SK-N-SH treated with all-trans-retinoic acid at 6 μM for 48 hours (cell line): Measurements from ENCODE around the gene UGT1A4.

Experiments
- ATAC-seq: fragments of 200-7000 bp; cut with Tn5 transposase; 3 replicates; pipeline ENCODE4 v1.9.1; 2020; ENCODE audit warnings: mild to moderate bottlenecking, moderate library complexity
- ARNTL ChIP-seq: fragments of 450-650 bp; formaldehyde crosslinking; IDR thresholded peaks from 2 replicates; pipeline ENCODE4 v1.5.0; 2020; ENCODE audit warnings: low read depth, mild to moderate bottlenecking, moderate library complexity, borderline replicate concordance
- BACH2 ChIP-seq: fragments of 250-450 bp; sonication (Bioruptor Pico); IDR thresholded peaks from 2 replicates; pipeline ENCODE4 v1.9.0; 2021; ENCODE audit warnings: mild to moderate bottlenecking, borderline replicate concordance
- CSDC2 ChIP-seq: fragments of 250-450 bp; sonication (Bioruptor Pico); IDR thresholded peaks from 2 replicates; pipeline ENCODE4 v1.5.0; 2020; ENCODE audit warnings: mild to moderate bottlenecking, moderate library complexity
- ESRRG ChIP-seq: fragments of 250-450 bp; sonication (Bioruptor Pico); IDR thresholded peaks from 2 replicates; pipeline ENCODE4 v1.6.1; 2021; ENCODE audit warnings: mild to moderate bottlenecking
- GLIS3 ChIP-seq: fragments of 250-450 bp; sonication (Bioruptor Pico); IDR thresholded peaks from 2 replicates; pipeline ENCODE4 v1.5.0; 2020; ENCODE audit warnings: mild to moderate bottlenecking, moderate library complexity
- ISL1 ChIP-seq: fragments of 250-450 bp; sonication (Bioruptor Pico); IDR thresholded peaks from 2 replicates; pipeline ENCODE4 v2.1.2; 2022; ENCODE audit warnings: mild to moderate bottlenecking, moderate library complexity
- OSR1 ChIP-seq: fragments of 250-450 bp; sonication (Bioruptor Pico); IDR thresholded peaks from 2 replicates; pipeline ENCODE4 v1.8.0; 2022; ENCODE audit warnings: moderate library complexity, mild to moderate bottlenecking, inconsistent platforms
- PPARA ChIP-seq: fragments of 250-450 bp; sonication (Bioruptor Pico); IDR thresholded peaks from 2 replicates; pipeline ENCODE4 v1.5.0; 2020; ENCODE audit warnings: mild to moderate bottlenecking, borderline replicate concordance
- RARB ChIP-seq: fragments of 250-450 bp; sonication (Bioruptor Pico); IDR thresholded peaks from 2 replicates; pipeline ENCODE4 v1.8.0; 2021; ENCODE audit warnings: mild to moderate bottlenecking, moderate library complexity
- SNAI2 ChIP-seq: fragments of 250-450 bp; sonication (Bioruptor Pico); IDR thresholded peaks from 2 replicates; pipeline ENCODE4 v1.5.0; 2020; ENCODE audit warnings: mild to moderate bottlenecking, moderate library complexity
- TOX ChIP-seq: fragments of 250-450 bp; sonication (Bioruptor Pico); IDR thresholded peaks from 2 replicates; pipeline ENCODE4 v1.8.0; 2021; ENCODE audit warnings: mild to moderate bottlenecking, moderate library complexity, borderline replicate concordance
- ZC3H10 ChIP-seq: fragments of 250-450 bp; sonication (Bioruptor Pico); IDR thresholded peaks from 2 replicates; pipeline ENCODE4 v1.5.1; 2021; ENCODE audit warnings: mild to moderate bottlenecking, moderate library complexity
- ZFP3 ChIP-seq: fragments of 250-450 bp; sonication (Bioruptor Pico); IDR thresholded peaks from 2 replicates; pipeline ENCODE4 v1.5.0; 2020; ENCODE audit warnings: mild to moderate bottlenecking, moderate library complexity
- ZFP30 ChIP-seq: fragments of 450-650 bp; formaldehyde crosslinking; IDR thresholded peaks from 2 replicates; pipeline ENCODE4 v1.5.0; 2022; ENCODE audit warnings: mild to moderate bottlenecking, moderate library complexity
- ZNF8 ChIP-seq: fragments of 450-650 bp; formaldehyde crosslinking; IDR thresholded peaks from 2 replicates; pipeline ENCODE4 v1.5.0; 2020; ENCODE audit warnings: mild to moderate bottlenecking, moderate library complexity
- TF ChIP-seq, protein P1 (sequence below): fragments of 250-450 bp; sonication (Bioruptor Pico); IDR thresholded peaks from 2 replicates; pipeline ENCODE4 v1.5.1; 2020; ENCODE audit warnings: low read depth, mild to moderate bottlenecking, moderate library complexity
- TF ChIP-seq, protein P2 (sequence below): fragments of 250-450 bp; sonication (Bioruptor Pico); IDR thresholded peaks from 2 replicates; pipeline ENCODE4 v1.5.0; 2020; ENCODE audit warnings: mild to moderate bottlenecking, moderate library complexity
- TF ChIP-seq, protein P3 (sequence below): fragments of 250-450 bp; sonication (Bioruptor Pico); IDR thresholded peaks from 2 replicates; pipeline ENCODE4 v1.5.1; 2021; ENCODE audit warnings: mild to moderate bottlenecking, moderate library complexity
- TF ChIP-seq, protein P4 (sequence below): fragments of 250-450 bp; sonication (Bioruptor Pico); IDR thresholded peaks from 2 replicates; pipeline ENCODE4 v1.8.0; 2020; ENCODE audit warnings: mild to moderate bottlenecking, moderate library complexity, borderline replicate concordance
- TF ChIP-seq, protein P5 (sequence below): fragments of 250-450 bp; sonication (Bioruptor Pico); IDR thresholded peaks from 2 replicates; pipeline ENCODE4 v1.8.0; 2021; ENCODE audit warnings: low read depth, mild to moderate bottlenecking, moderate library complexity, borderline replicate concordance

UGT1A4 gene

DNA sequence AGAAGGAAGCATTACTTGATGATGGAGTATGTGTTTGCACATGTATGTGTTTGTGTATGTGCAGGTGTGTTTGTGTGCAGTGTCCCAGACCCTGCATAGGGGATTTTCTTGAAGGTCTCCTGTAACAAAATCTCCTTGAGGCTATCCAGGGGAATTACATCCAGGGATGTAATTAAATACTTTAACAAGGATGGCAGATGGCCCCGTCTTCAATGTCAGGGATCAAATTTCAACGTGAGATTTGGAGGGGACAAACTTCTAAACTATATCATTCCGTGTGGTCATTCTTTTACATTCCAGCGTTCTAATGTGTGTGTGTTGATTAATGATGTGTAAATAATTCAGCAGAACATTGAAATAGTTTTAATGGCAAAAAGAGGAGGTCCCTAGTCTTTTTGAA is 43.5 kb upstream of the UGT1A4 start:
- no peak for ATAC-seq
- TF ChIP-seq ZFP30 (CRISPR knock-in tag), result no peak
- TF ChIP-seq GLIS3, result no peak
- TF ChIP-seq, protein P1, sequence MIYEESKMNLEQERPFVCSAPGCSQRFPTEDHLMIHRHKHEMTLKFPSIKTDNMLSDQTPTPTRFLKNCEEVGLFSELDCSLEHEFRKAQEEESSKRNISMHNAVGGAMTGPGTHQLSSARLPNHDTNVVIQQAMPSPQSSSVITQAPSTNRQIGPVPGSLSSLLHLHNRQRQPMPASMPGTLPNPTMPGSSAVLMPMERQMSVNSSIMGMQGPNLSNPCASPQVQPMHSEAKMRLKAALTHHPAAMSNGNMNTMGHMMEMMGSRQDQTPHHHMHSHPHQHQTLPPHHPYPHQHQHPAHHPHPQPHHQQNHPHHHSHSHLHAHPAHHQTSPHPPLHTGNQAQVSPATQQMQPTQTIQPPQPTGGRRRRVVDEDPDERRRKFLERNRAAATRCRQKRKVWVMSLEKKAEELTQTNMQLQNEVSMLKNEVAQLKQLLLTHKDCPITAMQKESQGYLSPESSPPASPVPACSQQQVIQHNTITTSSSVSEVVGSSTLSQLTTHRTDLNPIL (CRISPR knock-in tag), result no peak
- TF ChIP-seq, protein P2, sequence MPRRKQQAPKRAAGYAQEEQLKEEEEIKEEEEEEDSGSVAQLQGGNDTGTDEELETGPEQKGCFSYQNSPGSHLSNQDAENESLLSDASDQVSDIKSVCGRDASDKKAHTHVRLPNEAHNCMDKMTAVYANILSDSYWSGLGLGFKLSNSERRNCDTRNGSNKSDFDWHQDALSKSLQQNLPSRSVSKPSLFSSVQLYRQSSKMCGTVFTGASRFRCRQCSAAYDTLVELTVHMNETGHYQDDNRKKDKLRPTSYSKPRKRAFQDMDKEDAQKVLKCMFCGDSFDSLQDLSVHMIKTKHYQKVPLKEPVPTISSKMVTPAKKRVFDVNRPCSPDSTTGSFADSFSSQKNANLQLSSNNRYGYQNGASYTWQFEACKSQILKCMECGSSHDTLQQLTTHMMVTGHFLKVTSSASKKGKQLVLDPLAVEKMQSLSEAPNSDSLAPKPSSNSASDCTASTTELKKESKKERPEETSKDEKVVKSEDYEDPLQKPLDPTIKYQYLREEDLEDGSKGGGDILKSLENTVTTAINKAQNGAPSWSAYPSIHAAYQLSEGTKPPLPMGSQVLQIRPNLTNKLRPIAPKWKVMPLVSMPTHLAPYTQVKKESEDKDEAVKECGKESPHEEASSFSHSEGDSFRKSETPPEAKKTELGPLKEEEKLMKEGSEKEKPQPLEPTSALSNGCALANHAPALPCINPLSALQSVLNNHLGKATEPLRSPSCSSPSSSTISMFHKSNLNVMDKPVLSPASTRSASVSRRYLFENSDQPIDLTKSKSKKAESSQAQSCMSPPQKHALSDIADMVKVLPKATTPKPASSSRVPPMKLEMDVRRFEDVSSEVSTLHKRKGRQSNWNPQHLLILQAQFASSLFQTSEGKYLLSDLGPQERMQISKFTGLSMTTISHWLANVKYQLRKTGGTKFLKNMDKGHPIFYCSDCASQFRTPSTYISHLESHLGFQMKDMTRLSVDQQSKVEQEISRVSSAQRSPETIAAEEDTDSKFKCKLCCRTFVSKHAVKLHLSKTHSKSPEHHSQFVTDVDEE, result no peak
- no peak for TF ChIP-seq PPARA (CRISPR knock-in tag)

DNA sequence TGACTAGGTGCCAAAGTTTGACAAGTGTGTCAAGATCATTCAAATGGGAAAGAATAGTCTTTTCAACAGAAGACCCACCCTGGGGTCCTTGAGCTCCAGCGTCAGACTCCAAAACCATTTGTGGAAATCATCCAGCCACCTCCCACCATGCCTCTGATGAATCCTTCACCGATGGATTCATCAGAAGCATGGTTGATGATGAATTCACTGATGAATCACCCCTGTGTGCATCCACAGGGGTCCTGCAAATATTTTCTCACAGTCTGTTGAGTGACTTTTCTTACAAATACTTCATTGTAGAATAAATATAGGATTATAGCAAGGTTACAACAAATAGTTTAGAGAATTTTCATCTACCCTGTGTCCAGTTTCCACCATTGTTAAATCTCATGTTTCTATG is 42.5 kb upstream of the UGT1A4 start:
- TF ChIP-seq, protein P3, sequence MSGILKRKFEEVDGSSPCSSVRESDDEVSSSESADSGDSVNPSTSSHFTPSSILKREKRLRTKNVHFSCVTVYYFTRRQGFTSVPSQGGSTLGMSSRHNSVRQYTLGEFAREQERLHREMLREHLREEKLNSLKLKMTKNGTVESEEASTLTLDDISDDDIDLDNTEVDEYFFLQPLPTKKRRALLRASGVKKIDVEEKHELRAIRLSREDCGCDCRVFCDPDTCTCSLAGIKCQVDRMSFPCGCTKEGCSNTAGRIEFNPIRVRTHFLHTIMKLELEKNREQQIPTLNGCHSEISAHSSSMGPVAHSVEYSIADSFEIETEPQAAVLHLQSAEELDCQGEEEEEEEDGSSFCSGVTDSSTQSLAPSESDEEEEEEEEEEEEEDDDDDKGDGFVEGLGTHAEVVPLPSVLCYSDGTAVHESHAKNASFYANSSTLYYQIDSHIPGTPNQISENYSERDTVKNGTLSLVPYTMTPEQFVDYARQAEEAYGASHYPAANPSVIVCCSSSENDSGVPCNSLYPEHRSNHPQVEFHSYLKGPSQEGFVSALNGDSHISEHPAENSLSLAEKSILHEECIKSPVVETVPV (CRISPR knock-in tag), result no peak
- TF ChIP-seq BACH2 (CRISPR knock-in tag) (no peak), ARNTL (no peak), RARB (CRISPR knock-in tag) (no peak), OSR1 (CRISPR knock-in tag) (no peak), ZFP3 (no peak), ESRRG (CRISPR knock-in tag) (no peak)
- TF ChIP-seq, protein P4, sequence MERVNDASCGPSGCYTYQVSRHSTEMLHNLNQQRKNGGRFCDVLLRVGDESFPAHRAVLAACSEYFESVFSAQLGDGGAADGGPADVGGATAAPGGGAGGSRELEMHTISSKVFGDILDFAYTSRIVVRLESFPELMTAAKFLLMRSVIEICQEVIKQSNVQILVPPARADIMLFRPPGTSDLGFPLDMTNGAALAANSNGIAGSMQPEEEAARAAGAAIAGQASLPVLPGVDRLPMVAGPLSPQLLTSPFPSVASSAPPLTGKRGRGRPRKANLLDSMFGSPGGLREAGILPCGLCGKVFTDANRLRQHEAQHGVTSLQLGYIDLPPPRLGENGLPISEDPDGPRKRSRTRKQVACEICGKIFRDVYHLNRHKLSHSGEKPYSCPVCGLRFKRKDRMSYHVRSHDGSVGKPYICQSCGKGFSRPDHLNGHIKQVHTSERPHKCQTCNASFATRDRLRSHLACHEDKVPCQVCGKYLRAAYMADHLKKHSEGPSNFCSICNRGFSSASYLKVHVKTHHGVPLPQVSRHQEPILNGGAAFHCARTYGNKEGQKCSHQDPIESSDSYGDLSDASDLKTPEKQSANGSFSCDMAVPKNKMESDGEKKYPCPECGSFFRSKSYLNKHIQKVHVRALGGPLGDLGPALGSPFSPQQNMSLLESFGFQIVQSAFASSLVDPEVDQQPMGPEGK (CRISPR knock-in tag), result no peak
- ATAC-seq, result no peak

DNA sequence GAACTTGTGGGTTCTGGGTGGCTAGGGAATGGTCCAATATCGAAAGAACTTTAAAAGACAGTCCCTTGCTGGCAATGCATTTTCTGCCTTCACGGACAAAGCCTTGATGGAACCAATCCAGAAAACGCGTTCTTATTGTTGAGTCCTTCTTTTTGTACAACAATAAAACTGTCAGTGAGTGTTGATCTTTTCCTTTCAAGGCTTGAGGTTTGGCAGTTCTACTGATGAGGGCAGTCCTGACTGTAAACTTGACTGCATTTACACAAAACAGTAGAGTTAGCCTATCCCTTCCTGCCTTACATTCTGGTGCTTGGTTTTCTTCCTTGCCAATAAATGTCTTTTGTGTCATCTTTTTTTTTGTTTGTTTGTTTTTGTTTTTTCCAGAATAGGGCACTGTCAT is 39.3 kb upstream of the UGT1A4 start:
- no peak for ATAC-seq
- TF ChIP-seq ISL1 (CRISPR knock-in tag), result no peak
- TF ChIP-seq, protein P3 (CRISPR knock-in tag), result no peak
- no peak for TF ChIP-seq CSDC2 (CRISPR knock-in tag)
- no peak for TF ChIP-seq TOX (CRISPR knock-in tag)
- no peak for TF ChIP-seq BACH2 (CRISPR knock-in tag)
- no peak for TF ChIP-seq ZC3H10
- no peak for TF ChIP-seq RARB (CRISPR knock-in tag)
- TF ChIP-seq, protein P1 (CRISPR knock-in tag), result no peak
- TF ChIP-seq, protein P5, sequence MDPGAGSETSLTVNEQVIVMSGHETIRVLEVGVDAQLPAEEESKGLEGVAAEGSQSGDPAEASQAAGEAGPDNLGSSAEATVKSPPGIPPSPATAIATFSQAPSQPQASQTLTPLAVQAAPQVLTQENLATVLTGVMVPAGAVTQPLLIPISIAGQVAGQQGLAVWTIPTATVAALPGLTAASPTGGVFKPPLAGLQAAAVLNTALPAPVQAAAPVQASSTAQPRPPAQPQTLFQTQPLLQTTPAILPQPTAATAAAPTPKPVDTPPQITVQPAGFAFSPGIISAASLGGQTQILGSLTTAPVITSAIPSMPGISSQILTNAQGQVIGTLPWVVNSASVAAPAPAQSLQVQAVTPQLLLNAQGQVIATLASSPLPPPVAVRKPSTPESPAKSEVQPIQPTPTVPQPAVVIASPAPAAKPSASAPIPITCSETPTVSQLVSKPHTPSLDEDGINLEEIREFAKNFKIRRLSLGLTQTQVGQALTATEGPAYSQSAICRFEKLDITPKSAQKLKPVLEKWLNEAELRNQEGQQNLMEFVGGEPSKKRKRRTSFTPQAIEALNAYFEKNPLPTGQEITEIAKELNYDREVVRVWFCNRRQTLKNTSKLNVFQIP, result no peak
- no peak for TF ChIP-seq ZNF8 (CRISPR knock-in tag)
- no peak for TF ChIP-seq SNAI2 (CRISPR knock-in tag)
- TF ChIP-seq ARNTL, result no peak
- TF ChIP-seq, protein P2, result no peak
- TF ChIP-seq, all 23 proteins: peak for 0
